ENCODE results near the gene PROCR.

- TF ChIP-seq EZH2 (optimal IDR thresholded peaks at IDR 0.05; ENCODE audit: low read depth, low read length) (no peak), CTCF (IDR thresholded peaks at IDR 0.05; ENCODE audit: low read length) (no peak)
Measured at GRCh38 chr20:35191419-35192117, 19.7 kb downstream of the PROCR start.

Data from MM.1S (cell line).